HEK293 (cell line): Measurements from ENCODE around the gene CDC37.

ENCODE experiments used
- BCL11A ChIP-seq: fragments of 450-650 bp; formaldehyde crosslinking; IDR thresholded peaks from 2 replicates; pipeline ENCODE4 v1.5.1; 2016; ENCODE audit warnings: low read depth, missing biosample characterization, missing genetic modification characterization
- GFI1B ChIP-seq: fragments of 450-650 bp; formaldehyde crosslinking; IDR thresholded peaks from 2 replicates; pipeline ENCODE4 v1.5.1; 2016; ENCODE audit warnings: missing biosample characterization, missing genetic modification characterization
- PATZ1 ChIP-seq: fragments of 450-650 bp; formaldehyde crosslinking; IDR thresholded peaks from 2 replicates; pipeline ENCODE4 v1.5.1; 2016; ENCODE audit warnings: missing biosample characterization, missing genetic modification characterization
- WT1 ChIP-seq: fragments of 450-650 bp; formaldehyde crosslinking; IDR thresholded peaks from 2 replicates; pipeline ENCODE4 v1.5.1; 2016; ENCODE audit warnings: missing biosample characterization, missing genetic modification characterization
- ZBTB26 ChIP-seq: fragments of 450-650 bp; formaldehyde crosslinking; optimal IDR thresholded peaks from 2 replicates; pipeline ENCODE3; 2016; ENCODE audit warnings: missing biosample characterization, mild to moderate bottlenecking, missing genetic modification characterization
- ZBTB6 ChIP-seq: fragments of 450-650 bp; formaldehyde crosslinking; IDR thresholded peaks from 2 replicates; pipeline ENCODE4 v1.5.1; 2017; ENCODE audit warnings: missing biosample characterization, missing genetic modification characterization
- ZNF112 ChIP-seq: fragments of 450-650 bp; formaldehyde crosslinking; IDR thresholded peaks from 2 replicates; pipeline ENCODE4 v1.5.0; 2017; ENCODE audit warnings: missing biosample characterization, missing genetic modification characterization
- ZNF114 ChIP-seq: fragments of 450-650 bp; formaldehyde crosslinking; IDR thresholded peaks from 2 replicates; pipeline ENCODE4 v1.5.0; 2017; ENCODE audit warnings: missing biosample characterization, missing genetic modification characterization
- ZNF146 ChIP-seq: fragments of 450-650 bp; formaldehyde crosslinking; IDR thresholded peaks from 2 replicates; pipeline ENCODE4 v1.5.1; 2016; ENCODE audit warnings: missing biosample characterization, missing genetic modification characterization
- ZNF24 ChIP-seq: fragments of 450-650 bp; formaldehyde crosslinking; IDR thresholded peaks from 2 replicates; pipeline ENCODE4 v1.5.1; 2016; ENCODE audit warnings: missing biosample characterization, missing genetic modification characterization
- ZNF48 ChIP-seq: fragments of 450-650 bp; formaldehyde crosslinking; IDR thresholded peaks from 2 replicates; pipeline ENCODE4 v1.5.1; 2016; ENCODE audit warnings: missing biosample characterization, missing genetic modification characterization
- ZNF488 ChIP-seq: fragments of 450-650 bp; formaldehyde crosslinking; IDR thresholded peaks from 2 replicates; pipeline ENCODE4 v1.5.1; 2016; ENCODE audit warnings: missing biosample characterization, missing genetic modification characterization
- ZNF623 ChIP-seq: fragments of 450-650 bp; formaldehyde crosslinking; IDR thresholded peaks from 2 replicates; pipeline ENCODE4 v1.5.1; 2016; ENCODE audit warnings: missing biosample characterization, missing genetic modification characterization
- ZNF626 ChIP-seq: fragments of 450-650 bp; sonication (Bioruptor Pico); formaldehyde crosslinking; IDR thresholded peaks from 2 replicates; pipeline ENCODE4 v1.5.1; 2018; ENCODE audit warnings: missing biosample characterization, missing genetic modification characterization, inconsistent platforms
- ZNF639 ChIP-seq: fragments of 450-650 bp; formaldehyde crosslinking; IDR thresholded peaks from 2 replicates; pipeline ENCODE4 v1.5.1; 2016; ENCODE audit warnings: missing biosample characterization, missing genetic modification characterization
- ZNF645 ChIP-seq: fragments of 450-650 bp; formaldehyde crosslinking; IDR thresholded peaks from 2 replicates; pipeline ENCODE4; 2016; ENCODE audit warnings: missing biosample characterization, missing genetic modification characterization
- ZNF658 ChIP-seq: fragments of 450-650 bp; formaldehyde crosslinking; IDR thresholded peaks from 2 replicates; pipeline ENCODE4; 2016; ENCODE audit warnings: missing biosample characterization, missing genetic modification characterization
- ZNF664 ChIP-seq: fragments of 450-650 bp; formaldehyde crosslinking; IDR thresholded peaks from 2 replicates; pipeline ENCODE4 v1.5.1; 2016; ENCODE audit warnings: missing biosample characterization, missing genetic modification characterization
- ZNF830 ChIP-seq: fragments of 450-650 bp; IDR thresholded peaks from 2 replicates; pipeline ENCODE4 v1.5.0; 2018; ENCODE audit warnings: missing biosample characterization, missing genetic modification characterization, low read depth, mild to moderate bottlenecking, moderate library complexity
- TF ChIP-seq, protein P1 (sequence below): fragments of 450-650 bp; formaldehyde crosslinking; IDR thresholded peaks from 2 replicates; pipeline ENCODE4 v1.5.1; 2017; ENCODE audit warnings: missing biosample characterization, missing genetic modification characterization
- TF ChIP-seq, protein P2 (sequence below): fragments of 450-650 bp; formaldehyde crosslinking; IDR thresholded peaks from 2 replicates; pipeline ENCODE4 v1.5.1; 2016; ENCODE audit warnings: missing biosample characterization, missing genetic modification characterization, borderline replicate concordance

The CDC37 gene

GRCh38 chr19:10380313-10381102 lies 22.8 kb downstream of the CDC37 start, which contains the start of gene TYK2 (continued):
- TF ChIP-seq ZNF488 (tag by site-specific recombination) = no peak
- TF ChIP-seq ZNF24 (tag by site-specific recombination) = peak; percentile 27
- no peak for TF ChIP-seq ZNF664 (tag by site-specific recombination)
- TF ChIP-seq ZNF112 = no peak
- no peak for TF ChIP-seq ZNF626
- TF ChIP-seq ZNF645 = no peak
- TF ChIP-seq PATZ1 (tag by site-specific recombination) = peak; percentile 99
- no peak for TF ChIP-seq ZBTB6
- no peak for TF ChIP-seq ZNF623 (tag by site-specific recombination)
- TF ChIP-seq, protein P1, sequence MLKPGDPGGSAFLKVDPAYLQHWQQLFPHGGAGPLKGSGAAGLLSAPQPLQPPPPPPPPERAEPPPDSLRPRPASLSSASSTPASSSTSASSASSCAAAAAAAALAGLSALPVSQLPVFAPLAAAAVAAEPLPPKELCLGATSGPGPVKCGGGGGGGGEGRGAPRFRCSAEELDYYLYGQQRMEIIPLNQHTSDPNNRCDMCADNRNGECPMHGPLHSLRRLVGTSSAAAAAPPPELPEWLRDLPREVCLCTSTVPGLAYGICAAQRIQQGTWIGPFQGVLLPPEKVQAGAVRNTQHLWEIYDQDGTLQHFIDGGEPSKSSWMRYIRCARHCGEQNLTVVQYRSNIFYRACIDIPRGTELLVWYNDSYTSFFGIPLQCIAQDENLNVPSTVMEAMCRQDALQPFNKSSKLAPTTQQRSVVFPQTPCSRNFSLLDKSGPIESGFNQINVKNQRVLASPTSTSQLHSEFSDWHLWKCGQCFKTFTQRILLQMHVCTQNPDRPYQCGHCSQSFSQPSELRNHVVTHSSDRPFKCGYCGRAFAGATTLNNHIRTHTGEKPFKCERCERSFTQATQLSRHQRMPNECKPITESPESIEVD (tag by site-specific recombination) = no peak
- TF ChIP-seq GFI1B (tag by site-specific recombination) = peak; percentile 36; the same call in 1 of the 2 replicates
- TF ChIP-seq ZNF658 = no peak
- TF ChIP-seq ZNF48 (tag by site-specific recombination) = no peak
- TF ChIP-seq, protein P2, sequence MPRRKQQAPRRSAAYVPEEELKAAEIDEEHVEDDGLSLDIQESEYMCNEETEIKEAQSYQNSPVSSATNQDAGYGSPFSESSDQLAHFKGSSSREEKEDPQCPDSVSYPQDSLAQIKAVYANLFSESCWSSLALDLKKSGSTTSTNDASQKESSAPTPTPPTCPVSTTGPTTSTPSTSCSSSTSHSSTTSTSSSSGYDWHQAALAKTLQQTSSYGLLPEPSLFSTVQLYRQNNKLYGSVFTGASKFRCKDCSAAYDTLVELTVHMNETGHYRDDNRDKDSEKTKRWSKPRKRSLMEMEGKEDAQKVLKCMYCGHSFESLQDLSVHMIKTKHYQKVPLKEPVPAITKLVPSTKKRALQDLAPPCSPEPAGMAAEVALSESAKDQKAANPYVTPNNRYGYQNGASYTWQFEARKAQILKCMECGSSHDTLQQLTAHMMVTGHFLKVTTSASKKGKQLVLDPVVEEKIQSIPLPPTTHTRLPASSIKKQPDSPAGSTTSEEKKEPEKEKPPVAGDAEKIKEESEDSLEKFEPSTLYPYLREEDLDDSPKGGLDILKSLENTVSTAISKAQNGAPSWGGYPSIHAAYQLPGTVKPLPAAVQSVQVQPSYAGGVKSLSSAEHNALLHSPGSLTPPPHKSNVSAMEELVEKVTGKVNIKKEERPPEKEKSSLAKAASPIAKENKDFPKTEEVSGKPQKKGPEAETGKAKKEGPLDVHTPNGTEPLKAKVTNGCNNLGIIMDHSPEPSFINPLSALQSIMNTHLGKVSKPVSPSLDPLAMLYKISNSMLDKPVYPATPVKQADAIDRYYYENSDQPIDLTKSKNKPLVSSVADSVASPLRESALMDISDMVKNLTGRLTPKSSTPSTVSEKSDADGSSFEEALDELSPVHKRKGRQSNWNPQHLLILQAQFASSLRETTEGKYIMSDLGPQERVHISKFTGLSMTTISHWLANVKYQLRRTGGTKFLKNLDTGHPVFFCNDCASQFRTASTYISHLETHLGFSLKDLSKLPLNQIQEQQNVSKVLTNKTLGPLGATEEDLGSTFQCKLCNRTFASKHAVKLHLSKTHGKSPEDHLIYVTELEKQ (tag by site-specific recombination) = 0 out of 2 replicates have a peak, but pooled peaks have one; percentile 54
- no peak for TF ChIP-seq ZNF146 (tag by site-specific recombination)
- TF ChIP-seq ZNF114 (tag by site-specific recombination) = no peak
- no peak; the same call in 1 of the 2 replicates for TF ChIP-seq WT1 (tag by site-specific recombination)
- peak; percentile 44; the same call in 1 of the 2 replicates for TF ChIP-seq BCL11A
- TF ChIP-seq ZBTB26 (tag by site-specific recombination) = peak; percentile 96
- no peak for TF ChIP-seq ZNF830 (tag by site-specific recombination)
- no peak; the same call in 1 of the 2 replicates for TF ChIP-seq ZNF639 (tag by site-specific recombination)
